Measurements from ENCODE around the gene ABCA13.

Gene ABCA13

GRCh38 chr7:48638041-48638440 is 466.8 kb downstream of the ABCA13 start:
- DNase-seq: no peak
- Histone ChIP-seq H3K4me1 (ENCODE audit: control insufficient read depth, insufficient read depth, low read depth, low read length) (peaks cover 2% of the 10 kb centered on the region), H2BK120ac (ENCODE audit: low read depth, low read length) (no peak overlapping the region), H3K4me2 (ENCODE audit: low read length, poor library complexity, severe bottlenecking) (no peak overlapping the region), H2AK5ac (ENCODE audit: low read length, severe bottlenecking) (no peak overlapping the region), H2AFZ (ENCODE audit: low read depth, low read length) (no peak overlapping the region), H3K9ac (ENCODE audit: low read length) (no peak overlapping the region), H4K8ac (ENCODE audit: low read length) (no peak overlapping the region), H2BK15ac (ENCODE audit: low read depth, poor library complexity, severe bottlenecking) (no peak overlapping the region), H3K23ac (ENCODE audit: low read length in 2 of 2) (no peak overlapping the region), H3K9me3 (ENCODE audit: control insufficient read depth, low read length) (no peaks in the 10 kb centered on the region), H3K27ac (ENCODE audit: low read length, poor library complexity, severe bottlenecking) (no peak overlapping the region), H3K4ac (ENCODE audit: low read depth in 1 of 2, low read length in 2 of 2) (no peak overlapping the region), H2BK12ac (ENCODE audit: low read length in 2 of 2) (no peak overlapping the region), H3K27me3 (ENCODE audit: control insufficient read depth in 1 of 2, insufficient read depth in 1 of 2, low read length in 2 of 2) (no peaks in the 10 kb centered on the region), H3K14ac (ENCODE audit: low read length in 2 of 2) (no peak overlapping the region), H3K18ac (ENCODE audit: low read depth in 1 of 2, low read length in 2 of 2) (no peak overlapping the region), H3K4me3 (ENCODE audit: insufficient read depth in 1 of 2, low read depth in 1 of 2, low read length in 2 of 2) (no peak overlapping the region), H3K79me1 (replicated peaks; ENCODE audit: low read length, poor library complexity, severe bottlenecking) (no peaks in the 10 kb centered on the region), H2BK5ac (ENCODE audit: low read depth, low read length, poor library complexity, severe bottlenecking) (no peak overlapping the region), H3K36me3 (ENCODE audit: control insufficient read depth in 1 of 2, insufficient read depth in 2 of 2, low read depth in 1 of 2, low read length in 2 of 2) (no peaks in the 10 kb centered on the region), H4K91ac (ENCODE audit: low read length) (no peak overlapping the region)
- whole genome bisulfite sequencing: 63% methylated on average over 6 of the region's 6 CpGs

GRCh38 chr7:48643431-48644013 is 472.3 kb downstream of the ABCA13 start:
- H3K27me3 ChIP-seq (ENCODE audit: control insufficient read depth in 1 of 2, insufficient read depth in 1 of 2, low read length in 2 of 2): no peaks in the 10 kb centered on the region
- no peak overlapping the region for H3K4me3 ChIP-seq (ENCODE audit: insufficient read depth in 1 of 2, low read depth in 1 of 2, low read length in 2 of 2)
- H2AK5ac ChIP-seq (ENCODE audit: low read length, severe bottlenecking): no peak overlapping the region
- H2BK15ac ChIP-seq (ENCODE audit: low read depth, poor library complexity, severe bottlenecking): no peak overlapping the region
- H3K9me3 ChIP-seq (ENCODE audit: control insufficient read depth, low read length): no peaks in the 10 kb centered on the region
- H4K91ac ChIP-seq (ENCODE audit: low read length): no peak overlapping the region
- no peak overlapping the region for H3K27ac ChIP-seq (ENCODE audit: low read length, poor library complexity, severe bottlenecking)
- H3K9ac ChIP-seq (ENCODE audit: low read length): no peak overlapping the region
- no peak overlapping the region for H2BK120ac ChIP-seq (ENCODE audit: low read depth, low read length)
- no peak for DNase-seq
- H3K36me3 ChIP-seq (ENCODE audit: control insufficient read depth in 1 of 2, insufficient read depth in 2 of 2, low read depth in 1 of 2, low read length in 2 of 2): no peaks in the 10 kb centered on the region
- peak overlapping the region in 1 of 2 experiments; percentile 41 for H3K14ac ChIP-seq (ENCODE audit: low read length in 2 of 2)
- WGBS: 76% methylated on average over 2 of the region's 2 CpGs
- no peak overlapping the region for H4K8ac ChIP-seq (ENCODE audit: low read length)
- no peak overlapping the region for H2AFZ ChIP-seq (ENCODE audit: low read depth, low read length)
- no peak overlapping the region for H3K4me2 ChIP-seq (ENCODE audit: low read length, poor library complexity, severe bottlenecking)
- H3K18ac ChIP-seq (ENCODE audit: low read depth in 1 of 2, low read length in 2 of 2): no peak overlapping the region
- H3K79me1 ChIP-seq (replicated peaks; ENCODE audit: low read length, poor library complexity, severe bottlenecking): no peaks in the 10 kb centered on the region
- H3K4ac ChIP-seq (ENCODE audit: low read depth in 1 of 2, low read length in 2 of 2): no peak overlapping the region
- no peaks in the 10 kb centered on the region for H3K4me1 ChIP-seq (ENCODE audit: control insufficient read depth, insufficient read depth, low read depth, low read length)
- H2BK5ac ChIP-seq (ENCODE audit: low read depth, low read length, poor library complexity, severe bottlenecking): no peak overlapping the region
- H2BK12ac ChIP-seq (ENCODE audit: low read length in 2 of 2): no peak overlapping the region
- H3K23ac ChIP-seq (ENCODE audit: low read length in 2 of 2): no peak overlapping the region

DNA sequence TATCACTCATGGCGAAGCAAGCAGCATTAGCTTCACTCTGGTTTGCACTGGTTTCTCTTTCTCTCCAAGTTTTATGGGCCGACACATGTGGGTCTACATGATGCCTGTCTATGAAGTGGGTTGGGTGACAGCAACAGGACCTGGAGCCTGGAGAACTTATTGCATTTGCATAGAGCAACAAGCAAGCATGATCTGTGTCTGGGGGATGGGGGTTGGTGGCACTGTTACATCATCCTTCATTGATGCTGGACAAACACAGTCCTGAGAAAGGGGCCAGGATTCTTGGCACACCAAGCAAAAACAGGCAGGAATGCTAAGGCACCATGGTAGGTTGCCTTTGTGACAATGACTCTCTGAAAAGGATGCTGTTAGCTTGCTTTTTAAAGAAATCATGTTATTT is 486.9 kb downstream of the ABCA13 start:
- Histone ChIP-seq H2BK5ac (ENCODE audit: low read depth, low read length, poor library complexity, severe bottlenecking) (no peak overlapping the region), H3K4ac (ENCODE audit: low read depth in 1 of 2, low read length in 2 of 2) (no peak overlapping the region), H3K4me2 (ENCODE audit: low read length, poor library complexity, severe bottlenecking) (no peak overlapping the region), H4K8ac (ENCODE audit: low read length) (no peak overlapping the region), H3K14ac (ENCODE audit: low read length in 2 of 2) (no peak overlapping the region), H3K9ac (ENCODE audit: low read length) (no peak overlapping the region), H2AFZ (ENCODE audit: low read depth, low read length) (no peak overlapping the region), H3K27me3 (ENCODE audit: control insufficient read depth in 1 of 2, insufficient read depth in 1 of 2, low read length in 2 of 2) (no peaks in the 10 kb centered on the region), H3K9me3 (ENCODE audit: control insufficient read depth, low read length) (peaks cover 9% of the 10 kb centered on the region), H3K23ac (ENCODE audit: low read length in 2 of 2) (no peak overlapping the region), H2BK15ac (ENCODE audit: low read depth, poor library complexity, severe bottlenecking) (no peak overlapping the region), H3K36me3 (ENCODE audit: control insufficient read depth in 1 of 2, insufficient read depth in 2 of 2, low read depth in 1 of 2, low read length in 2 of 2) (no peaks in the 10 kb centered on the region), H3K18ac (ENCODE audit: low read depth in 1 of 2, low read length in 2 of 2) (no peak overlapping the region), H2BK12ac (ENCODE audit: low read length in 2 of 2) (no peak overlapping the region), H3K27ac (ENCODE audit: low read length, poor library complexity, severe bottlenecking) (no peak overlapping the region), H2BK120ac (ENCODE audit: low read depth, low read length) (no peak overlapping the region), H3K4me3 (ENCODE audit: insufficient read depth in 1 of 2, low read depth in 1 of 2, low read length in 2 of 2) (no peak overlapping the region), H2AK5ac (ENCODE audit: low read length, severe bottlenecking) (no peak overlapping the region), H3K79me1 (replicated peaks; ENCODE audit: low read length, poor library complexity, severe bottlenecking) (no peaks in the 10 kb centered on the region), H3K4me1 (ENCODE audit: control insufficient read depth, insufficient read depth, low read depth, low read length) (no peaks in the 10 kb centered on the region), H4K91ac (ENCODE audit: low read length) (no peak overlapping the region)
- WGBS: 82% methylated on average over 2 of the region's 2 CpGs
- no peak for DNase-seq

DNA sequence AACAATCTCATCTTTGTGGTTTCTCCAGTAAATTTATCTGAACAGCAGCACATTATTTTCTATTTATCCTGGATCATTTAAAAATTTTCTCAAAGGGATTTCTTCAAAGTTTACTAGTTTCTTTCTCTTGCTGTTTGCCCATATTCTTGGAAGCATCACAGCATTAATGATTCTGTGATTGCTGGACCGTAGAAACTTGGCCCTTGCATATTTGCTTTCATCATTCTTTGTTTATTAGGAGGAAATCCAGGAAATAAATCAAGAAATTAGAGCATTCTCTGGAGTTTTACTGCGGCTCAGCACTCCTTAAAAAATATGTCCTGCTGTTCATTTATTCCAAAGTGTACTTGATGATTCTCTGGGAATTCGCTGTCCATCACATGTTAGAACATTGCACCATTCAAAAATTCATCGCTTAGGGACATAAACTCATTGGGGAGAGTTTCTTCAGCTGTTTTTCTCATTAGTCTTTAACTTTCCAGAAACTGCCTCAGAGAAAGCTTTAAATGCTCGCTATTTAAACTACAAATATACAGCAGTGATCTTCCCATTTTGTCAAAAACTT is 489.1 kb downstream of the ABCA13 start:
- Histone ChIP-seq H2BK120ac (ENCODE audit: low read depth, low read length) (no peak overlapping the region), H3K14ac (ENCODE audit: low read length in 2 of 2) (no peak overlapping the region), H3K4me2 (ENCODE audit: low read length, poor library complexity, severe bottlenecking) (no peak overlapping the region), H3K4me1 (ENCODE audit: control insufficient read depth, insufficient read depth, low read depth, low read length) (no peaks in the 10 kb centered on the region), H3K23ac (ENCODE audit: low read length in 2 of 2) (no peak overlapping the region), H4K91ac (ENCODE audit: low read length) (no peak overlapping the region), H3K4ac (ENCODE audit: low read depth in 1 of 2, low read length in 2 of 2) (no peak overlapping the region), H3K9me3 (ENCODE audit: control insufficient read depth, low read length) (no peaks in the 10 kb centered on the region), H2BK12ac (ENCODE audit: low read length in 2 of 2) (no peak overlapping the region), H3K79me1 (replicated peaks; ENCODE audit: low read length, poor library complexity, severe bottlenecking) (no peaks in the 10 kb centered on the region), H3K4me3 (ENCODE audit: insufficient read depth in 1 of 2, low read depth in 1 of 2, low read length in 2 of 2) (no peak overlapping the region), H4K8ac (ENCODE audit: low read length) (no peak overlapping the region), H3K27ac (ENCODE audit: low read length, poor library complexity, severe bottlenecking) (no peak overlapping the region), H3K27me3 (ENCODE audit: control insufficient read depth in 1 of 2, insufficient read depth in 1 of 2, low read length in 2 of 2) (no peaks in the 10 kb centered on the region), H2BK5ac (ENCODE audit: low read depth, low read length, poor library complexity, severe bottlenecking) (no peak overlapping the region), H2AK5ac (ENCODE audit: low read length, severe bottlenecking) (no peak overlapping the region), H3K18ac (ENCODE audit: low read depth in 1 of 2, low read length in 2 of 2) (no peak overlapping the region), H3K9ac (ENCODE audit: low read length) (no peak overlapping the region), H2AFZ (ENCODE audit: low read depth, low read length) (no peak overlapping the region), H2BK15ac (ENCODE audit: low read depth, poor library complexity, severe bottlenecking) (no peak overlapping the region), H3K36me3 (ENCODE audit: control insufficient read depth in 1 of 2, insufficient read depth in 2 of 2, low read depth in 1 of 2, low read length in 2 of 2) (no peaks in the 10 kb centered on the region)
- 59% methylated on average over 4 of the region's 5 CpGs for WGBS
- DNase-seq: no peak
